GM12878 (cell line): ENCODE data around the gene PI4K2A. TPM values are rescaled to one million over a fixed set of nuclear protein-coding genes. Genes with fewer than 3 reads are reported as not detected.
A peak's percentile ranks its signal among the peaks of the same experiment; 100 is the strongest.

Experiments used
- ATAC-seq: fragments of 200-7000 bp; cut with Tn5 transposase; 3 replicates; pipeline ENCODE4 v1.9.1; 2020; ENCODE audit warnings: mild to moderate bottlenecking, moderate library complexity
- BruUV-seq: library from RNA; stranded (reverse); fragments of 400-500 nt; replicated peaks from 2 replicates; lab custom pipeline; 2021; lab: Mats Ljungman, UMichigan
- CTCF ChIA-PET: fragments of 300-600 bp; sonication (Branson Sonifier 250); formaldehyde crosslinking; extraction: SDS; loops from one replicate; lab custom pipeline; 2021; ENCODE audit warnings: inconsistent platforms; lab: Yijun Ruan, JAX
- POLR2A ChIA-PET: fragments of 350-600 bp; formaldehyde crosslinking; extraction: SDS; loops from one replicate; lab custom pipeline; 2021; ENCODE audit warnings: inconsistent platforms; lab: Charles Lee
- RAD21 ChIA-PET: fragments of 300-600 bp; sonication (Branson Sonifier 250); formaldehyde crosslinking; loops from one replicate; lab custom pipeline; 2023; ENCODE audit warnings: antibody characterized with exemption; ENCODE audit not compliant: unreplicated experiment; lab: Charles Lee
- SMC1A ChIA-PET: fragments of 300-600 bp; sonication (Branson Sonifier 250); formaldehyde crosslinking; loops from one replicate; lab custom pipeline; 2023; ENCODE audit not compliant: unreplicated experiment, uncharacterized antibody; lab: Charles Lee
- DNase-seq: peaks from one replicate; pipeline ENCODE4 v3.0.0-alpha.2; 2011; ENCODE audit warnings: low read depth, low spot score
- FAIRE-seq: peaks from 3 replicates; lab custom pipeline; 2011; peaks lifted over from hg19 to GRCh38; lab: Jason Lieb, UNC
- H2AFZ ChIP-seq: 2 replicates; pipeline ENCODE4 v1.6.0; 2011; ENCODE audit warnings: low read depth, low read length, control low read depth; ENCODE audit not compliant: control insufficient read depth
- H3K27ac ChIP-seq: 2 replicates; pipeline ENCODE4 v1.5.1; 2011; ENCODE audit warnings: control low read depth; ENCODE audit not compliant: control insufficient read depth, insufficient read depth
- H3K27me3 ChIP-seq, 2 experiments: replicated peaks in 1 of 2; 2 replicates each; pipeline versions ENCODE4 v1.6.0 to v1.6.1; 2011; ENCODE audit warnings: low read length in 1 of 2; ENCODE audit not compliant: control insufficient read depth in 2 of 2, insufficient read depth in 2 of 2
- H3K36me3 ChIP-seq, 2 experiments: 2 replicates each; pipeline ENCODE4 v1.5.1; 2011; ENCODE audit warnings: low read length in 1 of 2; ENCODE audit not compliant: control insufficient read depth in 2 of 2, insufficient read depth in 2 of 2
- H3K4me1 ChIP-seq: 2 replicates; pipeline ENCODE4 v1.6.1; 2011; ENCODE audit warnings: mild to moderate bottlenecking, low read length, moderate library complexity, mixed read lengths; ENCODE audit not compliant: control insufficient read depth, insufficient read depth
- H3K4me2 ChIP-seq: 2 replicates; pipeline ENCODE4 v1.6.0; 2011; ENCODE audit warnings: control low read depth; ENCODE audit not compliant: control insufficient read depth, insufficient read depth
- H3K4me3 ChIP-seq: fragments of 200-600 bp; sonication (generic); 2 replicates; pipeline ENCODE4 v1.5.1; 2016
- H3K79me2 ChIP-seq: 2 replicates; pipeline ENCODE4 v1.6.0; 2011; ENCODE audit warnings: low read length; ENCODE audit not compliant: control insufficient read depth, insufficient read depth
- H3K9ac ChIP-seq: 2 replicates; pipeline ENCODE4 v1.8.0; 2011; ENCODE audit warnings: low read length, control low read depth, mixed read lengths; ENCODE audit not compliant: control insufficient read depth, insufficient read depth
- H3K9me3 ChIP-seq: replicated peaks from 3 replicates; pipeline ENCODE4 v1.5.1; 2011; ENCODE audit warnings: mild to moderate bottlenecking, low read length; ENCODE audit not compliant: control insufficient read depth, insufficient read depth
- H4K20me1 ChIP-seq: 2 replicates; pipeline ENCODE4 v1.6.0; 2011; ENCODE audit not compliant: control insufficient read depth, insufficient read depth
- BACH1 ChIP-seq: fragments of 450-650 bp; IDR thresholded peaks from 2 replicates; pipeline ENCODE4 v1.6.1; 2017; ENCODE audit warnings: mild to moderate bottlenecking, borderline replicate concordance
- WGBS: methylation state at CpG from one replicate; pipeline ENCODE4 v1.1.6; 2016; ENCODE audit warnings: low lambda C conversion rate; ENCODE audit not compliant: insufficient replicate concordance, insufficient coverage; ENCODE audit errors: missing lambda C conversion rate; 5-methylcytosine and 5-hydroxymethylcytosine counted together
- in situ Hi-C: fragments of 300-500 bp; cut with MboI; formaldehyde crosslinking; loops from 9 replicates; pipeline ENCODE4 v1.14.3; 2018; ENCODE audit warnings: mixed read lengths
- intact Hi-C: fragments of 100-400 bp; cut with micrococcal nuclease; formaldehyde crosslinking; loops from one replicate; pipeline ENCODE4 v1.14.2; 2022; ENCODE audit not compliant: unreplicated experiment
- polyA plus RNA-seq, 11 experiments: library from polyadenylated mRNA; depleted of rRNA in 4 of 11; unstranded in 6 of 11; stranded (reverse) in 5 of 11; fragments of >200 nt; fragmentation: Nextera tagmentation in 4 of 11; fragmentation: Illumina TruSeq in 1 of 11; extraction: Ambion mirVana in 4 of 11; extraction: Trizol in 1 of 11; gene quantifications; 1 replicate in 1 of 11; 2 replicates in 10 of 11; pipeline versions ENCODE4 v1.2.1 to v1.2.3, GENCODE V29; 2011 to 2016; ENCODE audit warnings: inconsistent platforms in 2 of 11, missing spikeins in 2 of 11, low read depth in 1 of 11
- total RNA-seq, 4 experiments: library from RNA; depleted of rRNA in 3 of 4; stranded (reverse); fragments of >200 nt in 3 of 4; fragmentation: Illumina TruSeq in 1 of 4; extraction: Trizol in 1 of 4; gene quantifications; 2 replicates each; pipeline versions ENCODE4 v1.2.1 to v1.2.3, GENCODE V29; 2013 to 2021
- TF ChIP-seq, protein P1 (sequence below): fragments of 450-650 bp; IDR thresholded peaks from 2 replicates; pipeline ENCODE4 v1.6.1; 2017; ENCODE audit warnings: mild to moderate bottlenecking, moderate library complexity
- TF ChIP-seq, protein P2 (sequence below), 3 experiments: IDR thresholded peaks in 2 of 3; conservative IDR thresholded peaks in 1 of 3; 2 replicates each; pipeline ENCODE4 v1.5.1; 2011; ENCODE audit warnings: low read depth in 3 of 3, low read length in 3 of 3, mild to moderate bottlenecking in 3 of 3, control low read depth in 2 of 3, moderate library complexity in 2 of 3, inconsistent platforms in 1 of 3, mixed read lengths in 1 of 3; ENCODE audit not compliant: control insufficient read depth in 2 of 3, insufficient read depth in 1 of 3; ENCODE audit errors: extremely low read depth in 1 of 3

PI4K2A gene
- total and polyA plus RNA-seq, 10 of the 15 experiments (the other 5 are each of a cell fraction or from before 2014, with no cell fraction given), result 1.5 to 14.5 (median 10.0) TPM

DNA sequence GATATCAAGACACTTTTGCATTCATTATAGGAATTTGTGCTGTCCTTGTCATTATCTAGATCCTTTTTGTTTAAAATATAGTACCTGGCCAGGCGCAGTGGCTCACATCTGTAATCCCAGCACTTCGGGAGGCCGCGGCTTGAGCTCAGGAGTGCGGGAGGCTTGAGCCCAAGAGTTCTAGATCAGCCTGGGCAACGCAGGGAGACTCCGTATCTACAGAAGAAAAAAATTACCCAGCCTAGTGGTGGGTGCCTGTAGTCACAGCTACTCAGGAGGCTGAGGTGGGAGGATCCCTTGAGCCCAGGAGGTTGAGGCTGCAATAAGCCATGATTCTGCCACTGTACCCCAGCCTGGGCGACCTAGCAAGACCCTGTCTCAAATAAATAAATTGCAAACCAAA is 6.5 kb upstream of the PI4K2A start:
- 80% methylated on average over 8 of the region's 8 CpGs for WGBS

More for the DNA sequence above, 6.5 kb upstream of the PI4K2A start:
- H3K4me3 ChIP-seq, result peak overlapping the region; percentile 89; the same call in 1 of the 2 replicates
- H2AFZ ChIP-seq, result peak overlapping the region; percentile 99
- H3K4me2 ChIP-seq, result peak overlapping the region; percentile 75
- BruUV-seq, result no TSS peak
- CTCF ChIA-PET, result no interaction called here
- H3K27me3 ChIP-seq, result no peaks in the 10 kb centered on the region
- H4K20me1 ChIP-seq, result no peaks in the 10 kb centered on the region
- intact Hi-C loops, result no loop called here
- RAD21 ChIA-PET, result no interaction called here
- TF ChIP-seq BACH1, result no peak
- TF ChIP-seq, protein P1, sequence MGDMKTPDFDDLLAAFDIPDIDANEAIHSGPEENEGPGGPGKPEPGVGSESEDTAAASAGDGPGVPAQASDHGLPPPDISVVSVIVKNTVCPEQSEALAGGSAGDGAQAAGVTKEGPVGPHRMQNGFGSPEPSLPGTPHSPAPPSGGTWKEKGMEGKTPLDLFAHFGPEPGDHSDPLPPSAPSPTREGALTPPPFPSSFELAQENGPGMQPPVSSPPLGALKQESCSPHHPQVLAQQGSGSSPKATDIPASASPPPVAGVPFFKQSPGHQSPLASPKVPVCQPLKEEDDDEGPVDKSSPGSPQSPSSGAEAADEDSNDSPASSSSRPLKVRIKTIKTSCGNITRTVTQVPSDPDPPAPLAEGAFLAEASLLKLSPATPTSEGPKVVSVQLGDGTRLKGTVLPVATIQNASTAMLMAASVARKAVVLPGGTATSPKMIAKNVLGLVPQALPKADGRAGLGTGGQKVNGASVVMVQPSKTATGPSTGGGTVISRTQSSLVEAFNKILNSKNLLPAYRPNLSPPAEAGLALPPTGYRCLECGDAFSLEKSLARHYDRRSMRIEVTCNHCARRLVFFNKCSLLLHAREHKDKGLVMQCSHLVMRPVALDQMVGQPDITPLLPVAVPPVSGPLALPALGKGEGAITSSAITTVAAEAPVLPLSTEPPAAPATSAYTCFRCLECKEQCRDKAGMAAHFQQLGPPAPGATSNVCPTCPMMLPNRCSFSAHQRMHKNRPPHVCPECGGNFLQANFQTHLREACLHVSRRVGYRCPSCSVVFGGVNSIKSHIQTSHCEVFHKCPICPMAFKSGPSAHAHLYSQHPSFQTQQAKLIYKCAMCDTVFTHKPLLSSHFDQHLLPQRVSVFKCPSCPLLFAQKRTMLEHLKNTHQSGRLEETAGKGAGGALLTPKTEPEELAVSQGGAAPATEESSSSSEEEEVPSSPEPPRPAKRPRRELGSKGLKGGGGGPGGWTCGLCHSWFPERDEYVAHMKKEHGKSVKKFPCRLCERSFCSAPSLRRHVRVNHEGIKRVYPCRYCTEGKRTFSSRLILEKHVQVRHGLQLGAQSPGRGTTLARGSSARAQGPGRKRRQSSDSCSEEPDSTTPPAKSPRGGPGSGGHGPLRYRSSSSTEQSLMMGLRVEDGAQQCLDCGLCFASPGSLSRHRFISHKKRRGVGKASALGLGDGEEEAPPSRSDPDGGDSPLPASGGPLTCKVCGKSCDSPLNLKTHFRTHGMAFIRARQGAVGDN, result no peak
- TF ChIP-seq, protein P2, sequence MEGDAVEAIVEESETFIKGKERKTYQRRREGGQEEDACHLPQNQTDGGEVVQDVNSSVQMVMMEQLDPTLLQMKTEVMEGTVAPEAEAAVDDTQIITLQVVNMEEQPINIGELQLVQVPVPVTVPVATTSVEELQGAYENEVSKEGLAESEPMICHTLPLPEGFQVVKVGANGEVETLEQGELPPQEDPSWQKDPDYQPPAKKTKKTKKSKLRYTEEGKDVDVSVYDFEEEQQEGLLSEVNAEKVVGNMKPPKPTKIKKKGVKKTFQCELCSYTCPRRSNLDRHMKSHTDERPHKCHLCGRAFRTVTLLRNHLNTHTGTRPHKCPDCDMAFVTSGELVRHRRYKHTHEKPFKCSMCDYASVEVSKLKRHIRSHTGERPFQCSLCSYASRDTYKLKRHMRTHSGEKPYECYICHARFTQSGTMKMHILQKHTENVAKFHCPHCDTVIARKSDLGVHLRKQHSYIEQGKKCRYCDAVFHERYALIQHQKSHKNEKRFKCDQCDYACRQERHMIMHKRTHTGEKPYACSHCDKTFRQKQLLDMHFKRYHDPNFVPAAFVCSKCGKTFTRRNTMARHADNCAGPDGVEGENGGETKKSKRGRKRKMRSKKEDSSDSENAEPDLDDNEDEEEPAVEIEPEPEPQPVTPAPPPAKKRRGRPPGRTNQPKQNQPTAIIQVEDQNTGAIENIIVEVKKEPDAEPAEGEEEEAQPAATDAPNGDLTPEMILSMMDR (IDR thresholded peaks at IDR 0.05 in 2 of 3, conservative IDR thresholded peaks at IDR 0.05 in 1 of 3; ENCODE audit: control insufficient read depth in 2 of 3, extremely low read depth in 1 of 3, insufficient read depth in 1 of 3, low read depth in 3 of 3, low read length in 3 of 3), result 0 out of 6 replicates have a peak, but pooled peaks of 1 of the 3 experiments have one; percentile 12
- H3K79me2 ChIP-seq, result no peaks in the 10 kb centered on the region
- no peaks in the 10 kb centered on the region for H3K4me1 ChIP-seq
- peak overlapping the region; percentile 47; the same call in 1 of the 2 replicates for H3K9ac ChIP-seq
- H3K27ac ChIP-seq, result no peak overlapping the region
- no peak for FAIRE-seq
- peak; percentile 46 for ATAC-seq
- no peaks in the 10 kb centered on the region for H3K36me3 ChIP-seq
- POLR2A ChIA-PET, result no interaction called here
- in situ Hi-C loops, result no loop called here
- no peak for DNase-seq
- H3K9me3 ChIP-seq, result no peaks in the 10 kb centered on the region
- SMC1A ChIA-PET, result no interaction called here
